Measurements from ENCODE around the gene ABCC2.

GRCh38 chr10:99748823-99749451, 33.5 kb upstream of the ABCC2 start:
- no peak for TF ChIP-seq FOXM1 (IDR thresholded peaks at IDR 0.05; ENCODE audit: borderline replicate concordance, low read depth)
- TF ChIP-seq REST (IDR thresholded peaks at IDR 0.05; ENCODE audit: low read depth) = no peak
- no peak for TF ChIP-seq RAD21 (IDR thresholded peaks at IDR 0.05; ENCODE audit: low read depth)
- no peak for TF ChIP-seq USF1 (IDR thresholded peaks at IDR 0.05)
- no peak for TF ChIP-seq YY1 (IDR thresholded peaks at IDR 0.05; ENCODE audit: low read depth)
